Endodermal cell (in vitro differentiated cells): ENCODE measurements around the gene ARFIP1. TPM values are rescaled to one million over a fixed set of nuclear protein-coding genes. Genes with fewer than 3 reads are reported as not detected.
A peak's percentile ranks its signal among the peaks of the same experiment; 100 is the strongest.

Experiments used
- DNase-seq: peaks from one replicate; pipeline ENCODE4 v3.0.0-alpha.2; 2017
- H3K27ac ChIP-seq: 2 replicates; pipeline ENCODE4 v1.5.1; 2013; ENCODE audit warnings: mild to moderate bottlenecking, low read depth, low read length, moderate library complexity
- H3K27me3 ChIP-seq: 2 replicates; pipeline ENCODE4 v1.6.1; 2013; ENCODE audit warnings: mild to moderate bottlenecking, low read length, moderate library complexity; ENCODE audit not compliant: insufficient read depth, control insufficient read depth, poor library complexity, severe bottlenecking
- H3K36me3 ChIP-seq: 2 replicates; pipeline ENCODE4 v1.7.0; 2013; ENCODE audit warnings: mild to moderate bottlenecking, low read length, moderate library complexity; ENCODE audit not compliant: control insufficient read depth, insufficient read depth
- H3K4me1 ChIP-seq: one replicate; pipeline ENCODE4 v1.7.0; 2013; ENCODE audit warnings: low read length; ENCODE audit not compliant: control insufficient read depth, insufficient read depth
- H3K4me3 ChIP-seq: 2 replicates; pipeline ENCODE4 v1.5.1; 2013; ENCODE audit warnings: mild to moderate bottlenecking, low read length, moderate library complexity
- H3K9ac ChIP-seq: 2 replicates; pipeline ENCODE4 v1.6.1; 2013; ENCODE audit warnings: mild to moderate bottlenecking, low read length, moderate library complexity; ENCODE audit not compliant: poor library complexity, severe bottlenecking; ENCODE audit errors: extremely low read depth
- H3K9me3 ChIP-seq: 2 replicates; pipeline ENCODE4 v1.6.1; 2013; ENCODE audit warnings: mild to moderate bottlenecking, low read length, moderate library complexity; ENCODE audit not compliant: control insufficient read depth
- H3K27ac Mint-ChIP-seq: 2 replicates; pipeline ENCODE4 v1.8.0; 2020; ENCODE audit warnings: mixed read lengths
- H3K27me3 Mint-ChIP-seq: 2 replicates; pipeline ENCODE4 v1.8.0; 2021; ENCODE audit warnings: mild to moderate bottlenecking, mixed read lengths; ENCODE audit not compliant: insufficient read depth
- H3K36me3 Mint-ChIP-seq: 2 replicates; pipeline ENCODE4 v1.8.0; 2020; ENCODE audit warnings: low read depth, mixed read lengths
- H3K4me1 Mint-ChIP-seq: 2 replicates; pipeline ENCODE4 v1.8.0; 2020; ENCODE audit warnings: mixed read lengths
- H3K4me3 Mint-ChIP-seq: 2 replicates; pipeline ENCODE4 v1.8.0; 2020; ENCODE audit warnings: mild to moderate bottlenecking, moderate library complexity, mixed read lengths
- H3K9me3 Mint-ChIP-seq: 2 replicates; pipeline ENCODE4 v1.8.0; 2020; ENCODE audit warnings: mild to moderate bottlenecking, mixed read lengths
- WGBS, 2 experiments: methylation state at CpG; one replicate each; pipeline versions ENCODE4 v1.1.5 to v1.1.7; 2013; ENCODE audit warnings: missing lambda C conversion rate in 2 of 2, mixed read lengths in 1 of 2; ENCODE audit not compliant: insufficient coverage in 1 of 2, insufficient read length in 1 of 2; 5-methylcytosine and 5-hydroxymethylcytosine counted together
- total RNA-seq, 2 donors: library from RNA; stranded (reverse); fragmentation: NEBNext Ultra II Directional in 1 of 2; extraction: Animal tissue kit (Norgen Biotek cat#: 25700) in 1 of 2; gene quantifications; 2 replicates in 1 of 2; 3 replicates in 1 of 2; pipeline ENCODE4 v1.2.1, GENCODE V29; 2021
- TF ChIP-seq, protein P1 (sequence below): fragments of 200-600 bp; sonication (generic); conservative IDR thresholded peaks from 2 replicates; pipeline ENCODE4 v1.5.0; 2021; ENCODE audit warnings: antibody characterized with exemption, mild to moderate bottlenecking

The ARFIP1 gene
- total RNA-seq, 2 donors from 2014 or later: 34.3 to 39.4 TPM

GRCh38 chr4:152937336-152938236, 157.8 kb downstream of the ARFIP1 start:
- Mint-ChIP-seq H3K27me3 (peaks cover 32% of the 10 kb centered on the region), H3K9me3 (no peaks in the 10 kb centered on the region), H3K4me1 (peaks cover 14% of the 10 kb centered on the region), H3K27ac (no peak overlapping the region), H3K4me3 (peak overlapping the region; percentile 72), H3K36me3 (peaks cover 2% of the 10 kb centered on the region)
- Histone ChIP-seq H3K36me3 (no peaks in the 10 kb centered on the region), H3K4me3 (peak overlapping the region; percentile 84), H3K9ac (peak overlapping the region; percentile 45), H3K27ac (no peak overlapping the region), H3K4me1 (peaks cover 3% of the 10 kb centered on the region), H3K27me3 (peaks cover 33% of the 10 kb centered on the region), H3K9me3 (no peaks in the 10 kb centered on the region)
- TF ChIP-seq, protein P1, sequence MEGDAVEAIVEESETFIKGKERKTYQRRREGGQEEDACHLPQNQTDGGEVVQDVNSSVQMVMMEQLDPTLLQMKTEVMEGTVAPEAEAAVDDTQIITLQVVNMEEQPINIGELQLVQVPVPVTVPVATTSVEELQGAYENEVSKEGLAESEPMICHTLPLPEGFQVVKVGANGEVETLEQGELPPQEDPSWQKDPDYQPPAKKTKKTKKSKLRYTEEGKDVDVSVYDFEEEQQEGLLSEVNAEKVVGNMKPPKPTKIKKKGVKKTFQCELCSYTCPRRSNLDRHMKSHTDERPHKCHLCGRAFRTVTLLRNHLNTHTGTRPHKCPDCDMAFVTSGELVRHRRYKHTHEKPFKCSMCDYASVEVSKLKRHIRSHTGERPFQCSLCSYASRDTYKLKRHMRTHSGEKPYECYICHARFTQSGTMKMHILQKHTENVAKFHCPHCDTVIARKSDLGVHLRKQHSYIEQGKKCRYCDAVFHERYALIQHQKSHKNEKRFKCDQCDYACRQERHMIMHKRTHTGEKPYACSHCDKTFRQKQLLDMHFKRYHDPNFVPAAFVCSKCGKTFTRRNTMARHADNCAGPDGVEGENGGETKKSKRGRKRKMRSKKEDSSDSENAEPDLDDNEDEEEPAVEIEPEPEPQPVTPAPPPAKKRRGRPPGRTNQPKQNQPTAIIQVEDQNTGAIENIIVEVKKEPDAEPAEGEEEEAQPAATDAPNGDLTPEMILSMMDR: no peak
- DNase-seq: peak; percentile 72
- 1 to 5% methylated on average over 4 to 91 of the region's 91 CpGs for WGBS, 2 experiments

- peak overlapping the region; percentile 84 for H3K4me3 ChIP-seq
- H3K27ac ChIP-seq: no peak overlapping the region
- no peak overlapping the region for H3K9ac ChIP-seq
- peaks cover 3% of the 10 kb centered on the region for H3K36me3 ChIP-seq
- Mint-ChIP-seq H3K36me3 (peaks cover 5% of the 10 kb centered on the region), H3K4me3 (peak overlapping the region; percentile 60), H3K27ac (no peak overlapping the region), H3K9me3 (no peaks in the 10 kb centered on the region), H3K4me1 (peaks cover 14% of the 10 kb centered on the region), H3K27me3 (peaks cover 28% of the 10 kb centered on the region)
- TF ChIP-seq, protein P1: no peak
- WGBS, 2 experiments: 58 to 73% methylated on average over 4 to 17 of the region's 17 CpGs
- peaks cover 33% of the 10 kb centered on the region for H3K27me3 ChIP-seq
- DNase-seq: peak; percentile 43
- peaks cover 3% of the 10 kb centered on the region for H3K4me1 ChIP-seq
- H3K9me3 ChIP-seq: no peaks in the 10 kb centered on the region
Observed at GRCh38 chr4:152938237-152938947, 158.6 kb downstream of the ARFIP1 start.

- TF ChIP-seq, protein P1: no peak
- no peak overlapping the region for H3K27ac ChIP-seq
- Mint-ChIP-seq H3K9me3 (no peaks in the 10 kb centered on the region), H3K27ac (no peak overlapping the region), H3K27me3 (peaks cover 28% of the 10 kb centered on the region), H3K36me3 (peaks cover 7% of the 10 kb centered on the region), H3K4me3 (no peak overlapping the region), H3K4me1 (peaks cover 14% of the 10 kb centered on the region)
- H3K4me3 ChIP-seq: no peak overlapping the region
- H3K4me1 ChIP-seq: peaks cover 3% of the 10 kb centered on the region
- H3K9me3 ChIP-seq: no peaks in the 10 kb centered on the region
- peak; percentile 35 for DNase-seq
- WGBS, 2 experiments: 84 to 93% methylated on average over 2 of the region's 2 CpGs
- H3K27me3 ChIP-seq: peaks cover 33% of the 10 kb centered on the region
- H3K9ac ChIP-seq: no peak overlapping the region
- peaks cover 3% of the 10 kb centered on the region for H3K36me3 ChIP-seq
Observed at GRCh38 chr4:152939621-152940020, 159.9 kb downstream of the ARFIP1 start.
